Fibroblast of lung (primary cell): ENCODE data around the gene SEMA5B. TPM values are rescaled to one million over a fixed set of nuclear protein-coding genes. Genes with fewer than 3 reads are reported as not detected.

Source experiments
- DNase-seq, 2 donors: peaks; one replicate each; pipeline versions ENCODE4 v3.0.0 to v3.0.0-alpha.2; 2010; ENCODE audit warnings: low read depth in 2 of 2
- H2AFZ ChIP-seq: 2 replicates; pipeline ENCODE4 v1.5.1; 2012; ENCODE audit warnings: low read length, control low read depth, inconsistent platforms
- H3K27ac ChIP-seq: 2 replicates; pipeline ENCODE4 v1.5.1; 2011; ENCODE audit warnings: low read length, control low read depth; ENCODE audit not compliant: insufficient read depth
- H3K27me3 ChIP-seq: 2 replicates; pipeline ENCODE4 v1.5.1; 2011; ENCODE audit warnings: mild to moderate bottlenecking, low read length; ENCODE audit not compliant: control insufficient read depth, insufficient read depth
- H3K36me3 ChIP-seq: 2 replicates; pipeline ENCODE4 v1.5.1; 2011; ENCODE audit warnings: low read length; ENCODE audit not compliant: control insufficient read depth, insufficient read depth
- H3K4me1 ChIP-seq: 2 replicates; pipeline ENCODE4 v1.5.1; 2011; ENCODE audit warnings: low read length; ENCODE audit not compliant: control insufficient read depth, insufficient read depth; ENCODE audit errors: extremely low read depth
- H3K4me2 ChIP-seq: 2 replicates; pipeline ENCODE4 v1.5.1; 2011; ENCODE audit warnings: low read length, control low read depth; ENCODE audit not compliant: insufficient read depth; ENCODE audit errors: extremely low read depth
- H3K4me3 ChIP-seq, 4 experiments: fragments of 200-600 bp in 1 of 4; sonication (generic) in 1 of 4; replicated peaks in 1 of 4; 2 replicates each; pipeline ENCODE4 v1.5.1; 2011 to 2016; ENCODE audit warnings: low read length in 4 of 4, low read depth in 3 of 4, mild to moderate bottlenecking in 3 of 4, control low read depth in 2 of 4, inconsistent platforms in 1 of 4, mixed read lengths in 1 of 4; ENCODE audit not compliant: insufficient read depth in 1 of 4; ENCODE audit errors: control extremely low read depth in 1 of 4
- H3K79me2 ChIP-seq: 2 replicates; pipeline ENCODE4 v1.5.1; 2012; ENCODE audit warnings: mild to moderate bottlenecking, low read length, inconsistent platforms; ENCODE audit not compliant: control insufficient read depth, insufficient read depth
- H3K9ac ChIP-seq: 2 replicates; pipeline ENCODE4 v1.5.1; 2011; ENCODE audit warnings: mild to moderate bottlenecking, low read length, control low read depth; ENCODE audit not compliant: insufficient read depth
- H3K9me3 ChIP-seq: 2 replicates; pipeline ENCODE4 v1.5.1; 2012; ENCODE audit warnings: low read depth, low read length; ENCODE audit not compliant: control insufficient read depth, insufficient read depth
- H4K20me1 ChIP-seq: 2 replicates; pipeline ENCODE4 v1.5.1; 2011; ENCODE audit warnings: low read length; ENCODE audit not compliant: control insufficient read depth, insufficient read depth; ENCODE audit errors: extremely low read depth
- CTCF ChIP-seq, 2 donors: IDR thresholded peaks in 1 of 2; conservative IDR thresholded peaks in 1 of 2; 1 replicate in 1 of 2; 2 replicates in 1 of 2; pipeline ENCODE4 v1.5.1; 2011 to 2012; ENCODE audit warnings: low read length in 2 of 2, control low read depth in 1 of 2, inconsistent platforms in 1 of 2, low read depth in 1 of 2, mild to moderate bottlenecking in 1 of 2
- EZH2 ChIP-seq: IDR thresholded peaks from 2 replicates; pipeline ENCODE4 v1.5.1; 2012; ENCODE audit warnings: low read length, control low read depth, mild to moderate bottlenecking; ENCODE audit errors: missing control alignments
- polyA plus RNA-seq, 2 donors: library from polyadenylated mRNA; depleted of rRNA in 1 of 2; stranded (reverse) in 1 of 2; unstranded in 1 of 2; fragments of >200 nt; gene quantifications; 2 replicates each; pipeline ENCODE4 v1.2.1, GENCODE V29; 2011 to 2012; ENCODE audit warnings: missing spikeins in 1 of 2
- total RNA-seq: library from RNA; depleted of rRNA; stranded (reverse); fragments of >200 nt; gene quantifications from 2 replicates; pipeline ENCODE4 v1.2.1, GENCODE V29; 2014

SEMA5B gene
- total and polyA plus RNA-seq, 2 donors (not counting 1 experiment from before 2014, with no cell fraction given): not detected

- Histone ChIP-seq H3K4me2 (no peak overlapping the region), H2AFZ (no peak overlapping the region), H3K36me3 (no peaks in the 10 kb centered on the region), H4K20me1 (no peaks in the 10 kb centered on the region), H3K27me3 (peaks cover 31% of the 10 kb centered on the region), H3K27ac (no peak overlapping the region), H3K9ac (no peak overlapping the region), H3K4me3 (no peak overlapping the region), H3K79me2 (no peaks in the 10 kb centered on the region), H3K4me1 (no peaks in the 10 kb centered on the region), H3K9me3 (no peaks in the 10 kb centered on the region)
- TF ChIP-seq CTCF (conservative IDR thresholded peaks at IDR 0.05 in 1 of 2, IDR thresholded peaks at IDR 0.05 in 1 of 2; ENCODE audit: low read depth in 1 of 2, low read length in 2 of 2) (no peak), EZH2 (no peak)
- DNase-seq: no peak
Observed at GRCh38 chr3:122987231-122987630, 40.3 kb downstream of the SEMA5B start.

- H3K27ac ChIP-seq: no peak overlapping the region
- no peak for TF ChIP-seq CTCF (conservative IDR thresholded peaks at IDR 0.05 in 1 of 2, IDR thresholded peaks at IDR 0.05 in 1 of 2; ENCODE audit: low read depth in 1 of 2, low read length in 2 of 2)
- no peak for TF ChIP-seq EZH2
- no peaks in the 10 kb centered on the region for H3K4me1 ChIP-seq
- DNase-seq: no peak
- no peak overlapping the region for H2AFZ ChIP-seq
- H3K27me3 ChIP-seq: peaks cover 34% of the 10 kb centered on the region
- H3K79me2 ChIP-seq: no peaks in the 10 kb centered on the region
- H3K9ac ChIP-seq: no peak overlapping the region
- H4K20me1 ChIP-seq: no peaks in the 10 kb centered on the region
- no peak overlapping the region for H3K4me2 ChIP-seq
- H3K4me3 ChIP-seq: no peak overlapping the region
- H3K9me3 ChIP-seq: no peaks in the 10 kb centered on the region
- no peaks in the 10 kb centered on the region for H3K36me3 ChIP-seq
Observed at GRCh38 chr3:122986693-122987179, 40.8 kb downstream of the SEMA5B start.

DNA sequence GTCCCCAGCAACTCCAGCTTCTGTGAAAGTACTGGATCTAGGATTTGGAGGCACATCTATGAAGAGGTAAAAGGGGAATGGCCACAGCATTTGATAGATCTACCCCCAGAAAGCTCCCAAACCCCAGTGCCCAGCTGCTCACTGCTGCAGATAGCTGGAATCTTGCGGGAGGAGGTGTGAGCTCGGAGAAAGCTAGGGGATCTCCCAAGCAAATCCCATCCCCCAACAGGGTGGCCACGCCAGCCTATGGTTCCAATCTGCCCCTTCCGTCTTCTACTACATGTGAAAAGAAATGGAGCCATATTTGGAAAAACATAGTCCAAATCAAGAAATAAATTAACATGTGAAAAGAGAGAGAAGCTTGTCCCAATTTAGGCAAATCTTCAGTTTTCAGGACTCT lies 42.0 kb downstream of the SEMA5B start:
- H3K4me3 ChIP-seq: no peak overlapping the region
- no peak for DNase-seq
- H3K4me2 ChIP-seq: no peak overlapping the region
- no peaks in the 10 kb centered on the region for H4K20me1 ChIP-seq
- no peaks in the 10 kb centered on the region for H3K36me3 ChIP-seq
- H3K9ac ChIP-seq: no peak overlapping the region
- H3K4me1 ChIP-seq: no peaks in the 10 kb centered on the region
- H3K9me3 ChIP-seq: no peaks in the 10 kb centered on the region
- no peaks in the 10 kb centered on the region for H3K79me2 ChIP-seq
- no peak overlapping the region for H3K27ac ChIP-seq
- TF ChIP-seq CTCF (conservative IDR thresholded peaks at IDR 0.05 in 1 of 2, IDR thresholded peaks at IDR 0.05 in 1 of 2; ENCODE audit: low read depth in 1 of 2, low read length in 2 of 2): no peak
- no peak for TF ChIP-seq EZH2
- no peak overlapping the region for H2AFZ ChIP-seq
- H3K27me3 ChIP-seq: peaks cover 29% of the 10 kb centered on the region
